Stomach (tissue), 4 donors: Measurements from ENCODE around the gene BNIP3.

Experiments
- POLR2AphosphoS5 ChIP-seq, 3 donors: sonication (generic); formaldehyde crosslinking; IDR thresholded peaks; one replicate each; pipeline ENCODE4 v1.6.1; 2016; ENCODE audit warnings: antibody characterized with exemption in 3 of 3
- TF ChIP-seq, protein P1 (sequence below), 7 experiments: fragments of 450-650 bp in 4 of 7; fragments of 200-600 bp in 3 of 7; sonication (generic) in 3 of 7; IDR thresholded peaks; one replicate each; pipeline ENCODE4 v1.5.1; 2016 to 2019; ENCODE audit warnings: antibody characterized with exemption in 7 of 7, control low read depth in 2 of 7, mild to moderate bottlenecking in 1 of 7

DNA sequence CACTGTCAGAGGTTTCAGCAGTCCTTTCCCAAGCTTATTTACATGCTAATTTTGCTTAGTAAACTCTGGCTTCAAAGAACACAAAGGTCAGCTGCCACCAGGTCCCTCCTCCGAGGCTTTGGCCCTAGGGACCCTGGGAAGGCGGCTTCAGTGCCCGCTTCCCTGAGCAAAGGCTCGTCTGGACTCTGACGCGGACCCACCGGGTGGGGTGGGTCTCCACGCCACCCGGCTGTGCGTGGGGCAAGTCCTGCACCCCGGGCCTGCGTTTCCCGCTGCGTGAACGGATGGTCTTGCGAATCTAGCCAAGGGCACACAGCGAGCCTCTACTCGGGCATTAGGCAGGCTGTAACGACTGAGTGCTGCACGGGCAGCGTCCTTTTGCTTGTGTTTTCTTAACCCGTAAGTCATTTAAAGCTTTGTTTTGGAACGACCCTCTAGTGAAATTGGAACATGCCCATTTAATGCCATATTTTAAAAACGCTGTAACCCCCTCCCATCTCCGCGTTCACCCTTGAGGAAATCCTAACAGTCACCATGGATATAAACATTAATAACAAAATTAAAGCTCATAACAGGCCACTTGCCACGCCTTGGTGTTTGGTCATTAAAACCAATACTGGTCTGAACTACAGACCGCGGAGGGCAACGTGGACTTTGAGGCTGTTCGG is 828 bp downstream of the BNIP3 start:
- TF ChIP-seq, protein P1, sequence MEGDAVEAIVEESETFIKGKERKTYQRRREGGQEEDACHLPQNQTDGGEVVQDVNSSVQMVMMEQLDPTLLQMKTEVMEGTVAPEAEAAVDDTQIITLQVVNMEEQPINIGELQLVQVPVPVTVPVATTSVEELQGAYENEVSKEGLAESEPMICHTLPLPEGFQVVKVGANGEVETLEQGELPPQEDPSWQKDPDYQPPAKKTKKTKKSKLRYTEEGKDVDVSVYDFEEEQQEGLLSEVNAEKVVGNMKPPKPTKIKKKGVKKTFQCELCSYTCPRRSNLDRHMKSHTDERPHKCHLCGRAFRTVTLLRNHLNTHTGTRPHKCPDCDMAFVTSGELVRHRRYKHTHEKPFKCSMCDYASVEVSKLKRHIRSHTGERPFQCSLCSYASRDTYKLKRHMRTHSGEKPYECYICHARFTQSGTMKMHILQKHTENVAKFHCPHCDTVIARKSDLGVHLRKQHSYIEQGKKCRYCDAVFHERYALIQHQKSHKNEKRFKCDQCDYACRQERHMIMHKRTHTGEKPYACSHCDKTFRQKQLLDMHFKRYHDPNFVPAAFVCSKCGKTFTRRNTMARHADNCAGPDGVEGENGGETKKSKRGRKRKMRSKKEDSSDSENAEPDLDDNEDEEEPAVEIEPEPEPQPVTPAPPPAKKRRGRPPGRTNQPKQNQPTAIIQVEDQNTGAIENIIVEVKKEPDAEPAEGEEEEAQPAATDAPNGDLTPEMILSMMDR (IDR thresholded peaks at IDR 0.05): no peak
- no peak for TF ChIP-seq POLR2AphosphoS5 (IDR thresholded peaks at IDR 0.05)
